Adipocyte (in vitro differentiated cells): ENCODE results near the gene FRS2.

Experiments used
- DNase-seq: peaks from one replicate; pipeline ENCODE4 v3.0.0-alpha.2; 2015; ENCODE audit warnings: low read depth
- H3K27me3 ChIP-seq: replicated peaks from 2 replicates; pipeline ENCODE4 v1.7.0; 2013; ENCODE audit warnings: mild to moderate bottlenecking, low read length, moderate library complexity; ENCODE audit not compliant: control insufficient read depth, insufficient read depth
- H3K36me3 ChIP-seq: 2 replicates; pipeline ENCODE4 v1.7.0; 2013; ENCODE audit warnings: low read length, mild to moderate bottlenecking, moderate library complexity; ENCODE audit not compliant: control insufficient read depth, insufficient read depth, severe bottlenecking
- H3K4me1 ChIP-seq: 2 replicates; pipeline ENCODE4 v1.7.0; 2013; ENCODE audit warnings: mild to moderate bottlenecking, low read length, moderate library complexity; ENCODE audit not compliant: control insufficient read depth, insufficient read depth
- H3K4me3 ChIP-seq: 2 replicates; pipeline ENCODE4 v1.7.0; 2013; ENCODE audit warnings: mild to moderate bottlenecking, low read length, moderate library complexity
- H3K9ac ChIP-seq: 2 replicates; pipeline ENCODE4 v1.7.0; 2013; ENCODE audit warnings: mild to moderate bottlenecking, low read length, moderate library complexity
- H3K9me3 ChIP-seq: 2 replicates; pipeline ENCODE4 v1.7.0; 2013; ENCODE audit warnings: mild to moderate bottlenecking, low read length, moderate library complexity; ENCODE audit not compliant: control insufficient read depth

FRS2 gene

GRCh38 chr12:69481133-69481532 is 10.9 kb downstream of the FRS2 start:
- H3K4me1 ChIP-seq, result peaks cover 18% of the 10 kb centered on the region
- no peak overlapping the region for H3K4me3 ChIP-seq
- H3K27me3 ChIP-seq, result no peaks in the 10 kb centered on the region
- no peak for DNase-seq
- H3K9me3 ChIP-seq, result no peaks in the 10 kb centered on the region
- no peaks in the 10 kb centered on the region for H3K36me3 ChIP-seq
- no peak overlapping the region for H3K9ac ChIP-seq

GRCh38 chr12:69483700-69484099 is 13.5 kb downstream of the FRS2 start:
- Histone ChIP-seq H3K9ac (no peak overlapping the region), H3K36me3 (peaks cover 15% of the 10 kb centered on the region), H3K27me3 (no peaks in the 10 kb centered on the region), H3K9me3 (peaks cover 8% of the 10 kb centered on the region), H3K4me1 (peaks cover 14% of the 10 kb centered on the region), H3K4me3 (no peak overlapping the region)
- DNase-seq, result no peak

GRCh38 chr12:69484428-69484827 is 14.2 kb downstream of the FRS2 start:
- no peak for DNase-seq
- Histone ChIP-seq H3K9me3 (peaks cover 8% of the 10 kb centered on the region), H3K4me1 (peaks cover 14% of the 10 kb centered on the region), H3K9ac (no peak overlapping the region), H3K36me3 (peaks cover 15% of the 10 kb centered on the region), H3K27me3 (no peaks in the 10 kb centered on the region), H3K4me3 (no peak overlapping the region)

GRCh38 chr12:69490920-69491643 is 20.9 kb downstream of the FRS2 start:
- Histone ChIP-seq H3K9me3 (peaks cover 8% of the 10 kb centered on the region), H3K4me1 (peaks cover 18% of the 10 kb centered on the region), H3K27me3 (no peaks in the 10 kb centered on the region), H3K4me3 (no peak overlapping the region), H3K36me3 (peaks cover 15% of the 10 kb centered on the region), H3K9ac (no peak overlapping the region)
- no peak for DNase-seq

GRCh38 chr12:69492739-69493138 is 22.6 kb downstream of the FRS2 start:
- Histone ChIP-seq H3K27me3 (no peaks in the 10 kb centered on the region), H3K4me3 (no peak overlapping the region), H3K9ac (no peak overlapping the region), H3K4me1 (peaks cover 27% of the 10 kb centered on the region), H3K36me3 (peaks cover 7% of the 10 kb centered on the region), H3K9me3 (peaks cover 2% of the 10 kb centered on the region)
- no peak for DNase-seq

GRCh38 chr12:69495071-69495470 is 24.9 kb downstream of the FRS2 start:
- Histone ChIP-seq H3K4me1 (peaks cover 36% of the 10 kb centered on the region), H3K9me3 (no peaks in the 10 kb centered on the region), H3K27me3 (no peaks in the 10 kb centered on the region), H3K9ac (no peak overlapping the region), H3K4me3 (no peak overlapping the region), H3K36me3 (no peaks in the 10 kb centered on the region)
- no peak for DNase-seq

- Histone ChIP-seq H3K27me3 (no peaks in the 10 kb centered on the region), H3K9ac (no peak overlapping the region), H3K4me1 (peaks cover 54% of the 10 kb centered on the region), H3K4me3 (peak overlapping the region; percentile 43), H3K36me3 (no peaks in the 10 kb centered on the region), H3K9me3 (no peaks in the 10 kb centered on the region)
- peak; percentile 59 for DNase-seq
Observed at GRCh38 chr12:69497308-69498026, 27.3 kb downstream of the FRS2 start.

- Histone ChIP-seq H3K9ac (no peak overlapping the region), H3K4me3 (peak overlapping the region; percentile 65), H3K27me3 (no peaks in the 10 kb centered on the region), H3K36me3 (no peaks in the 10 kb centered on the region), H3K4me1 (peaks cover 55% of the 10 kb centered on the region), H3K9me3 (no peaks in the 10 kb centered on the region)
- DNase-seq, result peak; percentile 40
Observed at GRCh38 chr12:69500631-69501030, 30.4 kb downstream of the FRS2 start.

- H3K4me3 ChIP-seq, result peak overlapping the region; percentile 65
- H3K36me3 ChIP-seq, result no peaks in the 10 kb centered on the region
- DNase-seq, result peak; percentile 45
- H3K27me3 ChIP-seq, result no peaks in the 10 kb centered on the region
- H3K9ac ChIP-seq, result no peak overlapping the region
- no peaks in the 10 kb centered on the region for H3K9me3 ChIP-seq
- peaks cover 62% of the 10 kb centered on the region for H3K4me1 ChIP-seq
Observed at GRCh38 chr12:69501154-69501895, 31.1 kb downstream of the FRS2 start.

- peaks cover 66% of the 10 kb centered on the region for H3K4me1 ChIP-seq
- no peaks in the 10 kb centered on the region for H3K27me3 ChIP-seq
- DNase-seq, result peak; percentile 37
- no peaks in the 10 kb centered on the region for H3K36me3 ChIP-seq
- H3K9ac ChIP-seq, result no peak overlapping the region
- no peak overlapping the region for H3K4me3 ChIP-seq
- no peaks in the 10 kb centered on the region for H3K9me3 ChIP-seq
Observed at GRCh38 chr12:69502345-69503081, 32.3 kb downstream of the FRS2 start.

- DNase-seq, result no peak
- no peaks in the 10 kb centered on the region for H3K9me3 ChIP-seq
- H3K27me3 ChIP-seq, result no peaks in the 10 kb centered on the region
- no peak overlapping the region for H3K4me3 ChIP-seq
- no peak overlapping the region for H3K9ac ChIP-seq
- no peaks in the 10 kb centered on the region for H3K36me3 ChIP-seq
- peaks cover 52% of the 10 kb centered on the region for H3K4me1 ChIP-seq
Observed at GRCh38 chr12:69508091-69508490, 37.9 kb downstream of the FRS2 start.
